Measurements from ENCODE around the gene CLDN9.

DNA sequence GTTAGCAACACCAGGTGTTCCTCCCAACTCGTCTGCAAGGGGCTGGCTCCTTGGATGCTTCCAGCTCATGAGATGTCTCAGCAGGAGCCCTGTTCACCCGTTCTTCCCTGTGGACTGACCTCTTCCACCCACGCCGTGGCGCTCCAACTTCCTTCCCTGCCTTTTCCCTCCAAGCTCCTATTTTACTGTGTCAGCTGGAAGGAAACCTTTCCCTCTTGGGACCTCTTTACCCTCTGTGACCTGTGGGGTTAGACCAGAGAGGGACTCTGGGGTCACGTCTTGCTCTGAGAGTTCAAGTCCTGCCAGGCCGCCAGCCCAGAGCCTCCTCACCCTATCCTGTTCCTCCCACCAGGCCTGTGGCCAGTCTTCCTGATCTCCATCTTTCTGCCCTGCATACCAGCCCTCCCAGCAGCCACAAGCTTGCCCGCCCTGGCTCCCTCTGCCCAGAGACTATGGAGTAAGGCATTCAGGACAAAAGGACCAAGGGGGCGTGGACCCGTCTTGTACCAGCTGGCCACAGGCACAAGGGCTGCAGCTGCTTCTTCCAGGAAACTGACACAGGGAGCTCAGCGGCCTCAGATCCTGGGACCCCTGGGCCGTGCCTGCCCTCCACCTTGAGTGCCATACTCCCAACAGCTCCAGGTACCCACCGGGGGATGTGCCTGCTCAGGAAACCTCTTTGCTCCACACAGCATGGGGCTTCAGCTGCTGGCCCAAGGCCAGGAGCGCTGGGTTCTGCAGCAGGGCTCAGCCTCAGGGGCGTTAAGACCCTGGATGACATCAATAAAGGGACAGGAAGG, 40.5 kb upstream of the CLDN9 start:
- TF ChIP-seq, protein P1, sequence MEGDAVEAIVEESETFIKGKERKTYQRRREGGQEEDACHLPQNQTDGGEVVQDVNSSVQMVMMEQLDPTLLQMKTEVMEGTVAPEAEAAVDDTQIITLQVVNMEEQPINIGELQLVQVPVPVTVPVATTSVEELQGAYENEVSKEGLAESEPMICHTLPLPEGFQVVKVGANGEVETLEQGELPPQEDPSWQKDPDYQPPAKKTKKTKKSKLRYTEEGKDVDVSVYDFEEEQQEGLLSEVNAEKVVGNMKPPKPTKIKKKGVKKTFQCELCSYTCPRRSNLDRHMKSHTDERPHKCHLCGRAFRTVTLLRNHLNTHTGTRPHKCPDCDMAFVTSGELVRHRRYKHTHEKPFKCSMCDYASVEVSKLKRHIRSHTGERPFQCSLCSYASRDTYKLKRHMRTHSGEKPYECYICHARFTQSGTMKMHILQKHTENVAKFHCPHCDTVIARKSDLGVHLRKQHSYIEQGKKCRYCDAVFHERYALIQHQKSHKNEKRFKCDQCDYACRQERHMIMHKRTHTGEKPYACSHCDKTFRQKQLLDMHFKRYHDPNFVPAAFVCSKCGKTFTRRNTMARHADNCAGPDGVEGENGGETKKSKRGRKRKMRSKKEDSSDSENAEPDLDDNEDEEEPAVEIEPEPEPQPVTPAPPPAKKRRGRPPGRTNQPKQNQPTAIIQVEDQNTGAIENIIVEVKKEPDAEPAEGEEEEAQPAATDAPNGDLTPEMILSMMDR (IDR thresholded peaks at IDR 0.05; ENCODE audit: low read depth, low read length, missing input control): no peak
- TF ChIP-seq, protein P2, sequence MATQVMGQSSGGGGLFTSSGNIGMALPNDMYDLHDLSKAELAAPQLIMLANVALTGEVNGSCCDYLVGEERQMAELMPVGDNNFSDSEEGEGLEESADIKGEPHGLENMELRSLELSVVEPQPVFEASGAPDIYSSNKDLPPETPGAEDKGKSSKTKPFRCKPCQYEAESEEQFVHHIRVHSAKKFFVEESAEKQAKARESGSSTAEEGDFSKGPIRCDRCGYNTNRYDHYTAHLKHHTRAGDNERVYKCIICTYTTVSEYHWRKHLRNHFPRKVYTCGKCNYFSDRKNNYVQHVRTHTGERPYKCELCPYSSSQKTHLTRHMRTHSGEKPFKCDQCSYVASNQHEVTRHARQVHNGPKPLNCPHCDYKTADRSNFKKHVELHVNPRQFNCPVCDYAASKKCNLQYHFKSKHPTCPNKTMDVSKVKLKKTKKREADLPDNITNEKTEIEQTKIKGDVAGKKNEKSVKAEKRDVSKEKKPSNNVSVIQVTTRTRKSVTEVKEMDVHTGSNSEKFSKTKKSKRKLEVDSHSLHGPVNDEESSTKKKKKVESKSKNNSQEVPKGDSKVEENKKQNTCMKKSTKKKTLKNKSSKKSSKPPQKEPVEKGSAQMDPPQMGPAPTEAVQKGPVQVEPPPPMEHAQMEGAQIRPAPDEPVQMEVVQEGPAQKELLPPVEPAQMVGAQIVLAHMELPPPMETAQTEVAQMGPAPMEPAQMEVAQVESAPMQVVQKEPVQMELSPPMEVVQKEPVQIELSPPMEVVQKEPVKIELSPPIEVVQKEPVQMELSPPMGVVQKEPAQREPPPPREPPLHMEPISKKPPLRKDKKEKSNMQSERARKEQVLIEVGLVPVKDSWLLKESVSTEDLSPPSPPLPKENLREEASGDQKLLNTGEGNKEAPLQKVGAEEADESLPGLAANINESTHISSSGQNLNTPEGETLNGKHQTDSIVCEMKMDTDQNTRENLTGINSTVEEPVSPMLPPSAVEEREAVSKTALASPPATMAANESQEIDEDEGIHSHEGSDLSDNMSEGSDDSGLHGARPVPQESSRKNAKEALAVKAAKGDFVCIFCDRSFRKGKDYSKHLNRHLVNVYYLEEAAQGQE (IDR thresholded peaks at IDR 0.05): no peak
- TF ChIP-seq RAD21 (IDR thresholded peaks at IDR 0.05) (no peak), NR2F2 (IDR thresholded peaks at IDR 0.05) (no peak), SP1 (IDR thresholded peaks at IDR 0.05) (no peak), MAX (IDR thresholded peaks at IDR 0.05) (no peak), JUND (IDR thresholded peaks at IDR 0.05) (no peak)

Measured in liver (tissue), 3 donors.